CD4-positive, alpha-beta T cell treated with Interleukin-4 for 4 hours (primary cell): ENCODE data around the gene GHITM.
"Not testable (repeated sequence)": the region's sequence is repeated elsewhere in the genome, so short reads cannot be mapped to it uniquely, and the experiment has no call there.

ENCODE experiments used
- DNase-seq: peaks from one replicate; pipeline ENCODE4 v3.0.0-alpha.2; 2020

Gene GHITM

DNA sequence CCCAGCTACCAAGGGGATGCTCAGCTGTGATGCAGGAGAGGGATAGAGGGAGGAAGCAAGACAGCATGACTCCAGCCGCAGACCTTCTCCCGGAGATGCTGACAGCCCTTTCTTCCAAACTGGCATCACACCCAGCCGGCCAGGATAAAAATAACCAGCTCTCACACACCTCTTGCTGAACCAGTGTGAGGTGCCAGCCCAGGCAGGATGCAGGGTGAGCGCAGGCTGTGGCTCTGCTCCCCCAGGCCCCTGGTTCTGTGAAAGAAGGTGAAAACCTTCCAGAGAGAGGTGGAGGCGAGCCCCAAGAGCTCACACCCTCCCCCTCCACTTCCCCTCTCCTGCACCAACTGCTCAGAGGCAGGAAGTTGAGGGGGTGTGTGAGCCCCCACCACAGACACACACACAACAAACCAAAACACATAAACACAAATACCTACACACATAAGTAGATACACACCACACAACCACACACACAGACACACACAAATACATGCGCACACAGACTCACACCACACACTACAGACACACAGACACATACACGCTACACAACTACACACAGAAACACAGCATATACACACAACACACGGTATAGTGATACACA is 38.3 kb downstream of the GHITM start:
- DNase-seq, result peak; percentile 69

GRCh38 chr10:84178160-84178609 is 38.9 kb downstream of the GHITM start:
- no peak for DNase-seq

GRCh38 chr10:84179059-84179710 is 39.9 kb downstream of the GHITM start:
- peak; percentile 50 for DNase-seq

- not testable (repeated sequence) for DNase-seq
Observed at GRCh38 chr10:84180386-84180785, 41.1 kb downstream of the GHITM start.

GRCh38 chr10:84181631-84182030 is 42.3 kb downstream of the GHITM start:
- DNase-seq, result no peak

DNA sequence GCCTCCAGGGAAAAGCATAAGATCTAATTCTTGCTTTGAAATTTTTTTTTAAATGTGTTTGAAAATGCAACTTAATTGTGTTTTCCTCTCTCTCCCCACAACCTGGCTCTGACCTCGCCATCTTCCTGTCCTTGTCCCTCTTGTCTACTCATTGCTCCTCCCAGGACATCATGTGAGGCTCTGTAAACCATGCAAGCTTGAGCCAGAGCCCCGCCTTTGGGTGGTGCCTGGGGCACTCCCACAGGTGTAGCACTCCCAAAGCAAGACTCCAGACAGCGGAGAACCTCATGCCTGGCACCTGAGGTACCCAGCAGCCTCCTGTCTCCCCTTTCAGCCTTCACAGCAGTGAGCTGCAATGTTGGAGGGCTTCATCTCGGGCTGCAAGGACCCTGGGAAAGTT is 45.2 kb downstream of the GHITM start:
- DNase-seq, result no peak

GRCh38 chr10:84185526-84186175 is 46.3 kb downstream of the GHITM start:
- no peak for DNase-seq

DNA sequence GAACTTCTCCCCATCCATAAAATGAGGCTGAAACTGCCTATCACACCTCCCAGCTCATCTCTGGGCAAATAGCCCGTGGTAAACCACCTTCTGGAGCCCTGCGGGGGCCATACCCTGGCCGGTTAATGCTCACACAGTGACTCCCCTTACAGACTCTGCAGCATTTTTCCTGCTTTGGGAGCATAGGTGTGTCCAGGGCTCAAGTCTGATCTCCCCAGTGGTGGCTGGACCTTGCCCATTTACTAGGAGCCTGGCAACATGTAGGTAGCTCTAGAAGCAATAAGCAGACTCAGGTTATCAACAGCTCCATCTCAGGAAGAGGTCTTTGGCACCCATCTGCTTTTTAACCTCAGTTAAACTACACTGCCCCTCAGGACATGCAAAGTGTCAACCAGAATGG is 49.5 kb downstream of the GHITM start:
- no peak for DNase-seq

DNA sequence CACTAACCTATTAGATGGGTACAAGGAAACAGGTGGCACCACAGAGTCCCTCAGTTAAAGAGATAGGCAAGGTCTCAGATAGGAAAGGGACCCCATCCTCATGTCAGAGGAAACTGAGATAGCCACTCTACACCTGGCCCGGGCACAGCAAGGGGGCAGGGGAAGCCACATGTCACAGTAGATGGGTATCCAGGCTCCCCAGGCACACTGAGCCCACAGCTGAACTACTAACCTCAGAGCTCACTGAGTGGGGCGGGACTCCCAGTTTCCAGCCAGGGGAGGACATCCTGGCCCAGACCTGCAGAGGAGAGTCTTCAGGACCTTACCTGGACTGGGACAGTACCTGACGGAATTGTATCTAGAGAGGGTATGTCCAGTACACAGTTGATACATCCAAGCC is 51.3 kb downstream of the GHITM start:
- no peak for DNase-seq

DNA sequence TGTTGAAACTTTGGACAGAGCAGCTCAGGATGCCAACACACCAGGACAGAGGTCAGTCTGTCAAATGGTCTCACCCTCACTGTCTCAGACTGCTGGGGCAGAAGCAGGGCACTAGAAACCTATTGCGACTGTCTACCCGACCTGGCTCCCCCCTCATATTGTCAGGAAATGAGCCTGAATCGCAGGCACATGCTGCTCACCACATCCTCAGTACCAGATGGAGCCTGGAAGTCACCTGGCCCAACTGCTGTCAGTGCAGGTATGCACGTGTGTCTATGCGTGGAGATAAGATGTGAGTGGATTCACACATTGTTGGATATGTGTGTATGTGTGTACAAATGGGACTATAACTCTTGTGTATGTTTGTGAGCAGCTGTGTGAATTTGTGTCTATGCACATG is 51.8 kb downstream of the GHITM start:
- DNase-seq, result peak; percentile 16

- DNase-seq, result no peak
Observed at GRCh38 chr10:84193327-84193726, 54.0 kb downstream of the GHITM start.

GRCh38 chr10:84193846-84194423 is 54.6 kb downstream of the GHITM start:
- no peak for DNase-seq

DNA sequence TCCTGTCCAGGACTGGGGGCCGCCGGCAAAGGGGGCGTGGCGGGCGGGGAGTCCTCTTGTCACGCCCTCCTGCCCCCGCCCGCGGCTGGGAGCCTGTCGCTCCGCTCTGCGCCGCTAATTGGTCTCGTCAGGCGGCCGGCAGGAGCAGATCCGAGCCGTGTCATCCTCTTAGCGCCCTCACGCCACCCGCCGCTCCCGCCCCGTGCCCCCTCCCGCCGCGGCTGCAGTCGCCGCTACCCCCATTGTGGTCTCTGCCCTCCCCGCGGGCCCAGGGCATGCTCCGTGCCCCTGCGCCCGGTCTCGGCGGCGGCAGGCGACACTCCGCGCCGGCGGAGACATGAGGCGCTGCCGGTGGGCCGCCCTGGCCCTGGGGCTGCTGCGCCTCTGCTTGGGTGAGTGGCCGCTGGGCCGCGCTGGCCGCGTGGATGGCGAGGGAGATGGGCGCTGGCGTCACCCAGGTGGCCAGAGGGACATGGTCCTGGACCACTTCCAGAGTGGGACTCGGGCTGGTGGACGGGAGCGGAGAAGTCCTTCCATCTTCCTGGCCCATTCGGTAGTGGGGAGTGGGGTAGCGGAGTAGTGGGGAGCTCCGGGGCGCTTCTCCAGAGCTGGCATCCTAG is 55.2 kb downstream of the GHITM start, which contains the start of gene CDHR1:
TSS of gene CDHR1 (plus strand) at position 114 of the 620 bp plus-strand sequence. CDS start at position 338, 224 bp downstream.
- peak; percentile 30 for DNase-seq

- no peak for DNase-seq
Observed at GRCh38 chr10:84195044-84195830, 55.9 kb downstream of the GHITM start.

DNA sequence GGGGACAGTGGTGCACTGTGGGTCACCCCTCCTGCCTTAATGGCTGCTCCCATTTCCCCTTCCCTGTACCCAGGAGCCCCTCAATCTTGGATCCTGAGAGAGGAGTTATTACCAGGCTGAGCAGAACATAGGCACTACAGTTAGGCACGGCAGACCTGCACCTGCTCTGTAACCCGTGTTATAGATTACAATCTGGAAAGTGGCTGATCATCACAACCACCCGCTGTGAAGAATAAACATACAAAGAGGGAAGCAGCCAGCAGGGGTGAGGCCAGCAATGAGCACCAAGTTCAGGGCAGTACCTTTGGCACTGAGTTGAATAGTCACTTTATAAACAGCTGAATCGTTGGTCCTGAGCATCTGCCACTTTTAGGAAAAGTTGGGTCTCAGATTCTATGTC is 56.8 kb downstream of the GHITM start:
- DNase-seq, result no peak

DNA sequence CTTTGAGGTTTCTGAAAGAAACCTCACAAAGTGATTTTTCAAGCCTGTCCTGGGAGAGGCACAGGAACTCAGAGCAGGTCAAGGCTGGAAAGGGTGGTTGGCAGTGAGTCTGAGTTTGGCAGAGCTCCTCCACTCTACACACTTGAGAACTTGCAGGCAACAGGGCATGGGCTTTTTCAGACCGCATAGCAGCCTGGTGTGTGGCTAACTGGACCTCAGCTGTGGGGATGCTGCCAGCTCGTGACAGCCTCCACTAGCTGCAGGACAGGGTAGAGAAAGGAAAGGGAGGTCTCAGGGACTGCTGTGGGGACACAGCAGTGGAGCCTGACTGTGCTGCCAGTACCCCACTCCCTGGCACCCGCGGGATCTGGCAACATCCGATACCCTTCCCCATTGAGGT is 57.6 kb downstream of the GHITM start:
- no peak for DNase-seq

DNA sequence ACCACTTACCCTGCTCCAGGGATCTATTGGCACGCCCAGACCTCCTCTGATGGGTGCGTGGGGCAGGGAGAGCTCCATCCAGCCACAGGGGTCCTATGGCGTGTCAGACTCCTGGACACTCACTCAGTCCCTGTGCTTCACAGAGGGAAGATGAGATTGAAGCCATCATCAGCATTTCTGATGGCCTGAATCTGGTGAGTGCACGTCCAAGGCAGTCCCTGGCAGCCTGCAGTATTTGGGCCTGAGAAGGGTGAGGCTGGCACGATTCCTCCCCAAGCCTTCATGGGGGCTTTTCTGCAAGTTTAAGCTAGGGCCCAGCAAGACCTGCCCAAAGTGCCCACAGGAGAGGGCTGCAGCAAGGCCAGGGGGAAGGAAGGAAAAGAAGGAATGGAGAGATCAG is 58.3 kb downstream of the GHITM start:
- no peak for DNase-seq

DNA sequence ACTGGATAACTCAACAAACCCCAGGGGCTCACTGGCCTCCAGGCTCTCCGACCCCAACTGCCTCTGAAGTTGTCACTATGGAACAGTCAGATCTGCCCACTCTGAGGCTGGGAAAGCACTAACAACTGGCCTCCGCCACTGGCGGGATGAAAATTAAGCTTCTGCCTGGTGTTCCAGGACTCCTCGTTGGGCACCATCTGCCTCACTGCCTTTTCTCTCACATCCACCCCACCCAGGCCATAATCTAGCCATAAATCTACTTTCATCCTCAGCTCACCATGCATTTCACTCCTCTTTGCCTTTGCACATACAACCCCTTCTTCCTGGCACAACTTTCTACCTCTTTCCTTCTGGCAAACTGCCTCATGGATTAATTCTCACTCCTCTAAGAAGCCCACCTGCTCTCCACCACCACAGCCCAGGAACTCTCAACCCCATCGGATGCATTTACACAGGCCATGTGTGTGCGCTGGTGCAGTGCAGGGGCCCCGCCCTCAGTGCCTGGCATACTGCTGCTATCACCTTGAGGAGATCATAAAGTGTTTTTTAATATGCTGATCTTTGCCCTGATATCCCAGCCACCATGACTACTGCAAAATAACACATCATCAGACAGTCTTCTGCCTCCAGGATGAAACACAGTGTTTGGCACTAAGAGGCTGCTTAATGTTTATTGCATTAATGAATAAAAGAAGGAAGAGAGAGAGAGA is 59.1 kb downstream of the GHITM start:
- DNase-seq, result no peak

DNA sequence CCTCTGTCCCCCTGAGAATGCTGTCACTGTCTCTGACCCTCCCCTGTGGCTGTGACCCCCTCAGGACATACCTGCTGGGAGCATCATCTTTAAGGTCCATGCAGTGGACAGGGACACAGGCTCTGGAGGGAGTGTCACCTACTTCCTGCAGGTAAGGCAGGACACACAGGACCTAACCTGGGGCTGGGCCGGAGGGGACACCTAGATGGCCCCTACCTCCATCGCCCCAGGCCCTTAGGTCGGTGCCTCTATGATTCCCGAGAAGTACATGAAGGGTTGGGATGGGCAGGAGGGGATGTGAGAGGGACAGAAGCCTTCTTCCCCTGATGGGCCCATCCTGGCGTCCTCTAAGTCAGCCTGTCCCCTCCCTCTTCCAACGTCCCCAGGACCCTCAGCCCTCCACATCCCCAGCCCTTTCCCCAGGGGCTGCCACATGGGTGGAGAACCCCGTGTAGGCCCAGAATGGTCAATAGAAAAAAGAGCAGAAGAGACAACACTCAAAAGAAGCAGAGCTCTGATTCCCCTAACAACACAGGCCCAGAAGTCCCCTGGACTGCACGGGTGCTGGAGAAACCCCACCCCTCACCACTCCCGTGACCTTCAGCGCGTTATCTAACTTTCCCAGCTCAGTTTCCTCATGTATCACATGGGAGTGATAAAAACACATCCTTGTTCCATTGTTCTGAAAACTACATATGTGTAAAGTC is 61.4 kb downstream of the GHITM start:
- no peak for DNase-seq

DNA sequence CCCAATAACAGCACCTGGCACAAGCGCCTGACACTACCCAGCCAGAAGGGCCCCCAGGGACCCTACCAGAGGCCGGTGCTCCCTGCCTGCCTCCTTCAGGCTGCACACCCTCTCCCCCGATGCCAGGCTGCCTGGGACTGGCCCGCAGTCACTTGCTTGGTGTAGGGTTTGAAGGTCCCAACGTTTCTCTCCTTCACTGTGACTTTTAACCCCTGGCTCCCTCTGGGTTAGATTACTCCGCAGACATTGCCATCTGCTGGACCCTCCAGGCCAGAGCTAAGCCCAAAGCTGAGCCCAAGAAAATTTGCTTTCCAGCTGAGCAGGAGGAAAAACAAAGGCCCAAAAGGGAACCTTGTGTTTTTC is 61.9 kb downstream of the GHITM start:
- no peak for DNase-seq

DNA sequence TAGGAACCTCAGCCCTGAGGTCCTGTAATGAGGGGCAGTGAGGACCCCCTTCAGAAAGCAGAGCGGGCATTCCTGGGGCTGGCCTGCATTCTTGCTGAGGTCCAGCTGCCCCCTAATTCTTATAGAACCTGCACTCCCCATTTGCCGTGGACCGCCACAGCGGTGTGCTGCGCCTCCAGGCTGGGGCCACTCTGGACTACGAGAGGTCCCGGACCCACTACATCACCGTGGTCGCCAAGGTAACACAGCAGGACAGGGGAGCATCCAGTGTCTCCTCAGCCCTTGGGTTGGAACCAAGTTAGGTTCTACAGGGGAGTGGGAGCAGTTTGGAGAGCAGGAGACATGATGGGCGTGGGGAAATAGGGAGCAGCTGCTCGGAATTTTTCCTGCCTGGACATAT is 62.4 kb downstream of the GHITM start:
- DNase-seq, result no peak
